LNCaP clone FGC (cell line): ENCODE measurements around the gene STX17.
"Not testable (repeated sequence)": the region's sequence is repeated elsewhere in the genome, so short reads cannot be mapped to it uniquely, and the experiment has no call there.

Source experiments
- DNase-seq: peaks from one replicate; pipeline ENCODE4 v3.0.0-alpha.2; 2011; ENCODE audit warnings: low read depth
- H3K4me3 ChIP-seq: 2 replicates; pipeline ENCODE4 v1.5.1; 2011; ENCODE audit warnings: mild to moderate bottlenecking, low read depth, low read length, control low read depth
- TF ChIP-seq, protein P1 (sequence below): IDR thresholded peaks from 2 replicates; pipeline ENCODE4 v1.5.1; 2012; ENCODE audit warnings: mild to moderate bottlenecking; ENCODE audit not compliant: control insufficient read depth, insufficient read depth; ENCODE audit errors: extremely low read depth

STX17 gene

DNA sequence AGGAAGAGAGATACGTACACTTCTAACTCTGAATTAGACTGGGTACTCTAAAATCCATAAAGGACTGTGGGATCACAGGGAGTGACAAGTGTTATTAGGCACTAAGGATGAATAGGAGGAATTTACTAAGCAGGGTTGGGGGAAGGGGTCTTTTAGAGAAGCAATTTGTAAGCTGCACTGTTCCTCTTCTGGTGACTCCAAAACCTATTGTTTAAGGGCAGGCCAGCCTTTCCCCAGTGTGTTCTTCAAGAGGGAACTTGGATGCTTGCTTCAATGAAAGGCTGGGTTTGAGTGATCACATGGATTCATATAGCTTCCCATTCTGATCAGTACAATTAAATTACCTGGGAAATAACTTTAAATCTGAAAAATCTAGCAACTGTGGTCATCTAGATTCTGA lies 71.8 kb downstream of the STX17 start:
- no peak overlapping the region for H3K4me3 ChIP-seq
- TF ChIP-seq, protein P1, sequence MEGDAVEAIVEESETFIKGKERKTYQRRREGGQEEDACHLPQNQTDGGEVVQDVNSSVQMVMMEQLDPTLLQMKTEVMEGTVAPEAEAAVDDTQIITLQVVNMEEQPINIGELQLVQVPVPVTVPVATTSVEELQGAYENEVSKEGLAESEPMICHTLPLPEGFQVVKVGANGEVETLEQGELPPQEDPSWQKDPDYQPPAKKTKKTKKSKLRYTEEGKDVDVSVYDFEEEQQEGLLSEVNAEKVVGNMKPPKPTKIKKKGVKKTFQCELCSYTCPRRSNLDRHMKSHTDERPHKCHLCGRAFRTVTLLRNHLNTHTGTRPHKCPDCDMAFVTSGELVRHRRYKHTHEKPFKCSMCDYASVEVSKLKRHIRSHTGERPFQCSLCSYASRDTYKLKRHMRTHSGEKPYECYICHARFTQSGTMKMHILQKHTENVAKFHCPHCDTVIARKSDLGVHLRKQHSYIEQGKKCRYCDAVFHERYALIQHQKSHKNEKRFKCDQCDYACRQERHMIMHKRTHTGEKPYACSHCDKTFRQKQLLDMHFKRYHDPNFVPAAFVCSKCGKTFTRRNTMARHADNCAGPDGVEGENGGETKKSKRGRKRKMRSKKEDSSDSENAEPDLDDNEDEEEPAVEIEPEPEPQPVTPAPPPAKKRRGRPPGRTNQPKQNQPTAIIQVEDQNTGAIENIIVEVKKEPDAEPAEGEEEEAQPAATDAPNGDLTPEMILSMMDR, result no peak
- DNase-seq, result no peak

DNA sequence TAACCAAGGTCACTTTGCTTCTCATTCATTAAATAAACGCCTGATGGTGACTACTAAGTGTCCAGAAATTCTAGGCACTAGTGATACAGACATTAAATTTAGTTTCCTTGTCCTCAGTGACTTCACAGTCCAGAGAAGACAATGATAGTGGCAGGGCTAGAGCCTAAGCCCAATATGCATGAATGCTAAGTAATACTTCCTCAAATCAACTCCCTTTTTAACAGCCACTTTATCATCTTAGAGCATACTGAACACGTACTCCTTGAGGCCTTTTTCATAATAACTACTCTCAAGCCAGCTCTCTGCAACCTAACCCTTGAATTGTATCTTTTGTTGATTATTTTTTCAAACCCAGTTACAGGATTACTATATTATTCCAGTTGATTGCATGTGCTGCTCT lies 74.1 kb downstream of the STX17 start:
- DNase-seq, result no peak
- no peak overlapping the region for H3K4me3 ChIP-seq
- TF ChIP-seq, protein P1, result no peak

DNA sequence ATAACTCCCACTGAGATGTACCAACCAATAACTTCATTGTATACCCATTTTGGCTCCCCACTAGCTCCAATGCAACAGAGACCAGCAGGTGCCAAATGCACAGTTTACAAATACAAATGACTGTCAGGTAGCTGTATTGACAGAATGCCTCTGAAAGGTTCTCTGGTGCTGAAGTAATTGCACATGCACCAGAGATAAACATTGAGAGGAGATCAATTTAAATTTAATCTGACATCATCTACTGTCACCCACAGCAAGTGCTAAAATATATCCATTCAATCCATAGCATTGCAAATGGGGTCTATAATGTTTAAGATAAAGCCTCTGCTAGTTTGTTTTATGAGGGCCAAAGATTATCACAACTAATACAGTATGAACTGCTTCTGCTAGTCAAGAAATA lies 80.2 kb downstream of the STX17 start:
- no peak for DNase-seq
- H3K4me3 ChIP-seq, result no peak overlapping the region
- TF ChIP-seq, protein P1, result no peak

DNA sequence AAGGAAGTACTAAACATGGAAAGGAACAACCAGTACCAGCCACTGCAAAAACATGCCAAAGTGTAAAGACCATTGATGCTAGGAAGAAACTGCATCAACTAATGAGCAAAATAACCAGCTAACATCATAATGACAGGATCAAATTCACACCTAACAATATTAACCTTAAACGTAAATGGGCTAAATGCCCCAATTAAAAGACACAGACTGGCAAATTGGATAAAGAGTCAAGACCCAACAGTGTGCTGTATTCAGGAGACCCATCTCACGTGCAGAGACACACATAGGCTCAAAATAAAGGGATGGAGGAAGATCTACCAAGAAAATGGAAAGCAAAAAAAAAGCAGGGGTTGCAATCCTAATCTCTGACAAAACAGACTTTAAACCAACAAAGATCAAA lies 84.1 kb downstream of the STX17 start:
- not testable (repeated sequence) for H3K4me3 ChIP-seq, DNase-seq

DNA sequence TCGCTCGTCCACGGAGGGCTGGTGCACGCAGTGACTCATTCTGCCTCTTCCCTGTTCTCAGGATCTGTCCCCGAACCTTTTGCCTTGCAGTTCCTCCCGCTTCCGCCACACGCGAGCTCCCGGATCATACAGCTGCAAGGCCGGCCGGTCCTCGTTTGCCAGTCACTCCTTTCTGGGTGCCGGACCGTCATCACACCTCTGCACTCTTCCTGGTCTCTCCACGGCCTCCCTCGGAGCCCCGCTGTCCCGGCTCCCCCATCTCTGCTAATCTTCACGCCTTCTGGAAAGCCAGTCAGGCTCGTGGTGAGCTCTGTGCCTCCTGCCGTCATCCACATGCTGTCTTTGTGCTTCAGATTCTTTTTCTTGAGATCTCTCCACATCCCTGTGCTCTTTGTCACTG lies 91.8 kb downstream of the STX17 start:
- DNase-seq, result no peak
- no peak overlapping the region for H3K4me3 ChIP-seq
- TF ChIP-seq, protein P1, result no peak

DNA sequence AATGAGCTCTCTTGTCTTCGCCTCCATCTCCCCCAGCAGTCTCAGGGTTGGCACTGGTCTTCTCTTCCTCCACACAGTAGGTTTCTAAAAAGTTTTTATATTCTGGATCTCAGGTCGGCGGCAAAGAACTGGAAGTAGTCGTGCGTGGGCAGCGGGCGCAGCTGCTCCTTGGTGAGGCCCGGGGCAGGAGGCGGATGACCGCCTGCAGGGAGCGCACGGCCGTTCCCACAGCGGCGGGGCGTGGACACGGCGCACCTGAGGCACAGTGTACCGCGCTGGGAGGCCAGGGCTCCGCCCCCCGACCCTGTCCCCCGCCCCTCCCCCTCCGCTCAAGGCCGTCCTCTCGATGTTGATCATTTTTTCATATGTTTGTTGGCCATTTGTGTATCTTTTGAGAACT lies 92.4 kb downstream of the STX17 start:
- no peak for DNase-seq
- no peak overlapping the region for H3K4me3 ChIP-seq
- TF ChIP-seq, protein P1, result no peak

DNA sequence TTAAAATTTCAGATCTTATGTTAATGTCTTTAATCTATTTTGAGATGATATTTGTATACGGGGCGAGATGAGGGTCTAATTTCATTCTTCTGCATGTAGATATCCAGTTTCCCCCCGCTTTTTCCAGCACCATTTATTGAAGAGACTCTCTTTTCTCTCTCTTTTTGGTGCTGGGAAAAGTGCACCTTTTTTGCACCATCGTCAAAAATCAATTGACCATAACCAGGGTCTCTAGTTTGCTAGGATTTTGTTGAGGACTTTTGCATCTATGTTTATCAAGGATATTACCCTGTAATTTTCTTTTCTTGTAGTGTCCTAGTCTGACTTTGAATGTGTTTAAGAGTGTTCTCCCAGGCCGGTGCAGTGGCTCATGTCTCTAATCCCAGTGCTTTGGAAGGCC lies 93.3 kb downstream of the STX17 start:
- DNase-seq, result no peak
- H3K4me3 ChIP-seq, result no peak overlapping the region
- TF ChIP-seq, protein P1, result no peak
